IMR-90 (cell line): ENCODE data around the gene NCKAP5L. TPM values are rescaled to one million over a fixed set of nuclear protein-coding genes. Genes with fewer than 3 reads are reported as not detected.

Experiments used
- ATAC-seq: fragments of 200-7000 bp; cut with Tn5 transposase; 2 replicates; pipeline ENCODE4 v1.9.1; 2020; ENCODE audit warnings: low read depth, mild to moderate bottlenecking, moderate library complexity
- BruUV-seq: library from RNA; stranded (reverse); fragments of 400-500 nt; replicated peaks from 2 replicates; lab custom pipeline; 2021; lab: Mats Ljungman, UMichigan
- CTCF ChIA-PET: fragments of 300-600 bp; formaldehyde crosslinking; extraction: SDS; loops from one replicate; lab custom pipeline; 2021; ENCODE audit warnings: antibody characterized with exemption; lab: Yijun Ruan, JAX
- POLR2A ChIA-PET: fragments of 300-600 bp; sonication (Branson Sonifier 250); formaldehyde crosslinking; loops from one replicate; lab custom pipeline; 2022; ENCODE audit warnings: antibody characterized with exemption; ENCODE audit not compliant: unreplicated experiment; lab: Charles Lee
- DNase-seq: peaks from one replicate; pipeline ENCODE4 v3.0.0; 2013
- H2AFZ ChIP-seq: replicated peaks from 2 replicates; pipeline ENCODE3; 2013; ENCODE audit warnings: low read length, mild to moderate bottlenecking; ENCODE audit not compliant: poor library complexity
- H2AK5ac ChIP-seq: 2 replicates; pipeline ENCODE4 v1.6.1; 2013; ENCODE audit warnings: low read depth, low read length, inconsistent platforms
- H2AK9ac ChIP-seq: replicated peaks from 2 replicates; pipeline ENCODE3; 2013; ENCODE audit warnings: mild to moderate bottlenecking, low read depth, low read length, moderate library complexity; ENCODE audit not compliant: poor library complexity
- H2BK120ac ChIP-seq: 2 replicates; pipeline ENCODE4 v1.6.1; 2013; ENCODE audit warnings: low read depth, low read length, inconsistent platforms
- H2BK15ac ChIP-seq: 3 replicates; pipeline ENCODE4 v1.6.1; 2013; ENCODE audit warnings: low read depth, low read length, inconsistent platforms
- H2BK20ac ChIP-seq: 2 replicates; pipeline ENCODE4 v1.6.1; 2013; ENCODE audit warnings: low read depth, mild to moderate bottlenecking, inconsistent platforms, low read length, moderate library complexity
- H2BK5ac ChIP-seq: 2 replicates; pipeline ENCODE4 v1.6.1; 2013; ENCODE audit warnings: mild to moderate bottlenecking, low read depth, low read length, inconsistent platforms; ENCODE audit not compliant: poor library complexity, severe bottlenecking
- H3K14ac ChIP-seq: replicated peaks from 2 replicates; pipeline ENCODE4 v1.6.1; 2013; ENCODE audit warnings: low read depth, low read length, inconsistent platforms
- H3K18ac ChIP-seq: 2 replicates; pipeline ENCODE4 v1.6.1; 2013; ENCODE audit warnings: low read depth, low read length, control low read depth
- H3K23ac ChIP-seq: 2 replicates; pipeline ENCODE4 v1.6.1; 2013; ENCODE audit warnings: low read depth, low read length, inconsistent platforms
- H3K27ac ChIP-seq: 2 replicates; pipeline ENCODE4 v1.5.1; 2013; ENCODE audit warnings: mild to moderate bottlenecking, control low read depth, low read length; ENCODE audit not compliant: insufficient read depth
- H3K27me3 ChIP-seq: 2 replicates; pipeline ENCODE4 v1.6.1; 2013; ENCODE audit warnings: low read length; ENCODE audit not compliant: control insufficient read depth, insufficient read depth
- H3K36me3 ChIP-seq: 2 replicates; pipeline ENCODE4 v1.6.1; 2013; ENCODE audit warnings: low read length, mixed read lengths; ENCODE audit not compliant: control insufficient read depth, insufficient read depth
- H3K4ac ChIP-seq: 2 replicates; pipeline ENCODE4 v1.6.1; 2013; ENCODE audit warnings: low read depth, low read length, inconsistent platforms
- H3K4me1 ChIP-seq: 2 replicates; pipeline ENCODE4 v1.6.1; 2013; ENCODE audit warnings: low read length, mixed read lengths; ENCODE audit not compliant: control insufficient read depth, insufficient read depth
- H3K4me2 ChIP-seq: 2 replicates; pipeline ENCODE4 v1.6.1; 2013; ENCODE audit warnings: low read depth, mild to moderate bottlenecking, control low read depth, low read length, moderate library complexity
- H3K4me3 ChIP-seq: 2 replicates; pipeline ENCODE4 v1.5.1; 2013; ENCODE audit warnings: low read depth, mild to moderate bottlenecking, control low read depth, low read length, moderate library complexity; ENCODE audit not compliant: insufficient read depth
- H3K56ac ChIP-seq: 2 replicates; pipeline ENCODE4 v1.6.1; 2013; ENCODE audit warnings: low read length, inconsistent platforms; ENCODE audit not compliant: insufficient read depth; ENCODE audit errors: extremely low read depth
- H3K79me1 ChIP-seq, 2 experiments: 2 replicates each; pipeline ENCODE4 v1.6.1; 2013; ENCODE audit warnings: low read length in 2 of 2, inconsistent platforms in 1 of 2, low read depth in 1 of 2
- H3K9ac ChIP-seq: 2 replicates; pipeline ENCODE4 v1.6.1; 2013; ENCODE audit warnings: low read depth, low read length, control low read depth
- H3K9me1 ChIP-seq: 2 replicates; pipeline ENCODE4 v1.6.1; 2013; ENCODE audit warnings: low read length, inconsistent platforms; ENCODE audit not compliant: insufficient read depth
- H3K9me3 ChIP-seq: 2 replicates; pipeline ENCODE4 v1.6.1; 2013; ENCODE audit warnings: low read length; ENCODE audit not compliant: control insufficient read depth, insufficient read depth
- H4K20me1 ChIP-seq: 2 replicates; pipeline ENCODE4 v1.6.1; 2013; ENCODE audit warnings: low read length, inconsistent platforms; ENCODE audit not compliant: insufficient read depth
- H4K5ac ChIP-seq: 2 replicates; pipeline ENCODE4 v1.6.1; 2013; ENCODE audit warnings: mild to moderate bottlenecking, low read depth, low read length, control low read depth
- H4K8ac ChIP-seq, 2 experiments: 2 replicates each; pipeline ENCODE4 v1.6.1; 2013; ENCODE audit warnings: low read depth in 2 of 2, low read length in 2 of 2, control low read depth in 1 of 2, inconsistent platforms in 1 of 2
- H4K91ac ChIP-seq: 2 replicates; pipeline ENCODE4 v1.6.1; 2013; ENCODE audit warnings: low read depth, low read length, inconsistent platforms; ENCODE audit not compliant: insufficient read depth
- BHLHE40 ChIP-seq: fragments of 150-350 bp; IDR thresholded peaks from 2 replicates; pipeline ENCODE4 v1.6.1; 2016; ENCODE audit warnings: mild to moderate bottlenecking, low read depth, low read length
- CEBPB ChIP-seq: IDR thresholded peaks from 2 replicates; pipeline ENCODE4 v1.6.1; 2012; ENCODE audit warnings: low read depth, low read length, improper control_type of control experiment
- CHD1 ChIP-seq: IDR thresholded peaks from 2 replicates; pipeline ENCODE4 v1.6.1; 2012; ENCODE audit warnings: low read depth, low read length, improper control_type of control experiment
- FOS ChIP-seq: fragments of 150-350 bp; IDR thresholded peaks from 2 replicates; pipeline ENCODE4 v1.6.1; 2016; ENCODE audit warnings: low read depth, low read length
- MAFK ChIP-seq: IDR thresholded peaks from 2 replicates; pipeline ENCODE4 v1.6.1; 2012; ENCODE audit warnings: low read depth, low read length, improper control_type of control experiment
- MAZ ChIP-seq: IDR thresholded peaks from 2 replicates; pipeline ENCODE4 v1.6.1; 2012; ENCODE audit warnings: low read depth, mild to moderate bottlenecking, low read length, improper control_type of control experiment, moderate library complexity, borderline replicate concordance
- MXI1 ChIP-seq: IDR thresholded peaks from 2 replicates; pipeline ENCODE4 v1.6.1; 2012; ENCODE audit warnings: low read depth, mild to moderate bottlenecking, low read length, moderate library complexity, borderline replicate concordance
- NFE2L2 ChIP-seq: fragments of 150-350 bp; IDR thresholded peaks from 2 replicates; pipeline ENCODE4 v1.6.1; 2016; ENCODE audit warnings: low read depth, mild to moderate bottlenecking, low read length
- POLR2A ChIP-seq: IDR thresholded peaks from 2 replicates; pipeline ENCODE4 v1.6.1; 2012; ENCODE audit warnings: mild to moderate bottlenecking, low read depth, low read length
- RAD21 ChIP-seq: IDR thresholded peaks from 2 replicates; pipeline ENCODE4 v1.6.1; 2012; ENCODE audit warnings: low read length, improper control_type of control experiment
- RFX5 ChIP-seq: IDR thresholded peaks from 2 replicates; pipeline ENCODE4 v1.8.0; 2012; ENCODE audit warnings: low read depth, mild to moderate bottlenecking, low read length, moderate library complexity
- WGBS, 2 experiments: methylation state at CpG; one replicate each; pipeline versions ENCODE4 v1.1.5 to v1.1.7; 2013; ENCODE audit warnings: missing lambda C conversion rate in 2 of 2; ENCODE audit not compliant: insufficient read length in 1 of 2; ENCODE audit errors: extremely low coverage in 2 of 2; 5-methylcytosine and 5-hydroxymethylcytosine counted together
- dilution Hi-C: fragments of 300-500 bp; cut with HindIII; formaldehyde crosslinking; loops from one replicate; pipeline ENCODE4 v1.14.3; 2018; ENCODE audit warnings: low sequenced_read_pairs; ENCODE audit not compliant: unreplicated experiment
- in situ Hi-C: fragments of 300-500 bp; cut with MboI; formaldehyde crosslinking; loops from 3 replicates; pipeline ENCODE4 v1.14.3; 2019; ENCODE audit warnings: low sequenced_read_pairs, inconsistent platforms, mixed read lengths
- intact Hi-C: fragments of 100-400 bp; cut with micrococcal nuclease; formaldehyde crosslinking; loops from 2 replicates; pipeline ENCODE4 v1.10.0; 2022
- polyA plus RNA-seq, 3 experiments: library from polyadenylated mRNA; depleted of rRNA; stranded (reverse); fragments of >200 nt; gene quantifications; 2 replicates each; pipeline ENCODE4 v1.2.3, GENCODE V29; 2012; ENCODE audit warnings: low replicate concordance in 1 of 3
- total RNA-seq: library from RNA; depleted of rRNA; stranded (reverse); fragments of >200 nt; gene quantifications from 2 replicates; pipeline ENCODE4 v1.2.3, GENCODE V29; 2012
- TF ChIP-seq, protein P1 (sequence below): fragments of 150-350 bp; IDR thresholded peaks from 2 replicates; pipeline ENCODE4 v1.6.1; 2017; ENCODE audit warnings: mild to moderate bottlenecking, antibody characterized with exemption, low read length, low read depth
- TF ChIP-seq, protein P2 (sequence below): conservative IDR thresholded peaks from 2 replicates; pipeline ENCODE4 v1.5.1; 2012; ENCODE audit warnings: mild to moderate bottlenecking, low read depth, low read length, improper control_type of control experiment
- TF ChIP-seq, protein P3 (sequence below): fragments of 150-350 bp; IDR thresholded peaks from 2 replicates; pipeline ENCODE4 v1.6.1; 2016; ENCODE audit warnings: low read depth, mild to moderate bottlenecking, low read length, moderate library complexity, borderline replicate concordance

NCKAP5L gene
- total and polyA plus RNA-seq, 2 of the 4 experiments (the other 2 are of a cell fraction), result 6.1 to 14.4 TPM

DNA sequence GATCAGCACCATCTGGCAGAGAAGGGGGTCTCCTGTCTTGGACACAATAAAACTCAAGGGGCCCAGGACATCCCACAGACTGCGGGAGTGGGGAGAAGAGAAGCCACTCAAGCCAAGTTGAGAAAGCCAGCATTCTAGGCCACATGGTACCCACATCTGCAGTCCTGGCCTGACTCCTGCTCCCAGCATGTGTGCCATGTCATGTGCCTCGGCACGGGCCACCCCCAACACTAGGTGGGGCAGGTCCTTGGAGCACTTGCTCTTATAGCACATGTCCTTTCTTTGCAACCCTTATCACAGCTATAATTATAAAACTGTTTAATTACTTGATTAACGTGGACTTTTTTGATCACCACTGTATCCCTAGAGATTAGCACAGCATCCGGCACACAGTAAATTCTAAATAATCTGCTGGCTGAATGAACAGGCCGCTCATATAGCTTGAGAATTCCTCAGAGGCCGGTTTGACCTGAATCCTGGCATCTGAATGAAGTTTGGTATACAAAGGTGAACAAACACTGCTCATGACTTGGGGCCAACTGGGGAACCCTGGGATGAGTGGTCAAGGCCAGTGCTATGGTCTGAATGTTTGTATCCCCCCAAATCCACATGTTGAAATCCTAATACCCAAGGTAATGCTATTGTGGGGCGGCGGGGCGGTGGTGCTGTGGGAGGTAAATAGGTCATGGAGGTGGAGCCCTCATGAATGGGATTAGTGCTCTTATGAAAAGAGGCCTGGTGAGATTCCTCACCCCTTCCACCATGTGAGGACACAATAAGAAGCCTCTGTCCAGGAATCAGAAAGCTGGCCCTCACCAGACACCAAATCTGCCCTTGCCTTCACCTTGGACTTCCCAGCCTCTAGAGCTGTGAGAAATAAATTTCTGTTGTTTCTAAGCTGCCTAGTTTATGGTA lies 6.6 kb downstream of the NCKAP5L start:
- no peak overlapping the region for H3K9ac ChIP-seq
- peaks cover 6% of the 10 kb centered on the region; the same call in 1 of the 2 replicates for H3K36me3 ChIP-seq
- no peaks in the 10 kb centered on the region for H3K9me3 ChIP-seq
- peaks cover 87% of the 10 kb centered on the region for H4K20me1 ChIP-seq
- no peak overlapping the region for H2AK5ac ChIP-seq
- H3K4me2 ChIP-seq, result no peak overlapping the region
- H2BK20ac ChIP-seq, result no peak overlapping the region
- dilution Hi-C loops (no loop called here), intact Hi-C loops (no loop called here), in situ Hi-C loops (no loop called here)
- peaks cover 23% of the 10 kb centered on the region for H3K4me1 ChIP-seq
- H2BK15ac ChIP-seq, result no peak overlapping the region
- H3K14ac ChIP-seq, result no peak overlapping the region; the same call in 1 of the 2 replicates
- H3K23ac ChIP-seq, result no peak overlapping the region; the same call in 1 of the 2 replicates
- ChIA-PET POLR2A (interaction anchor here (0.5 kb wide), 1 partner anchor 20 kb away, joined by 4 read pairs; no protein-coding TSS in a partner anchor), CTCF (no interaction called here)
- 87% methylated on average over 2 of the region's 10 CpGs; no CpG with 5 or more reads in 1 of the 2 experiments for WGBS, 2 experiments
- H3K27ac ChIP-seq, result no peak overlapping the region
- no peak overlapping the region for H3K4ac ChIP-seq
- no peak overlapping the region for H3K4me3 ChIP-seq
- no peak overlapping the region for H2BK120ac ChIP-seq
- ATAC-seq (no peak), DNase-seq (no peak)
- H3K56ac ChIP-seq, result no peak overlapping the region
- H3K79me1 ChIP-seq, result peaks cover 27 to 85% of the 10 kb centered on the region in 2 experiments
- H3K9me1 ChIP-seq, result peaks cover 33% of the 10 kb centered on the region
- no peak overlapping the region for H4K91ac ChIP-seq
- no peaks in the 10 kb centered on the region for H3K27me3 ChIP-seq
- H2BK5ac ChIP-seq, result no peak overlapping the region
- H4K5ac ChIP-seq, result no peak overlapping the region
- H2AK9ac ChIP-seq, result no peak overlapping the region
- H2AFZ ChIP-seq, result no peak overlapping the region
- no peak overlapping the region for H3K18ac ChIP-seq
- H4K8ac ChIP-seq, result no peak overlapping the region
- BruUV-seq, result no TSS peak
- TF ChIP-seq, protein P1, sequence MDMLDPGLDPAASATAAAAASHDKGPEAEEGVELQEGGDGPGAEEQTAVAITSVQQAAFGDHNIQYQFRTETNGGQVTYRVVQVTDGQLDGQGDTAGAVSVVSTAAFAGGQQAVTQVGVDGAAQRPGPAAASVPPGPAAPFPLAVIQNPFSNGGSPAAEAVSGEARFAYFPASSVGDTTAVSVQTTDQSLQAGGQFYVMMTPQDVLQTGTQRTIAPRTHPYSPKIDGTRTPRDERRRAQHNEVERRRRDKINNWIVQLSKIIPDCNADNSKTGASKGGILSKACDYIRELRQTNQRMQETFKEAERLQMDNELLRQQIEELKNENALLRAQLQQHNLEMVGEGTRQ, result no peak
- TF ChIP-seq CEBPB (no peak), NFE2L2 (no peak), POLR2A (no peak), MAZ (no peak), RFX5 (no peak), CHD1 (no peak), BHLHE40 (no peak), MXI1 (no peak), MAFK (no peak), FOS (no peak), RAD21 (no peak)
- TF ChIP-seq, protein P2, sequence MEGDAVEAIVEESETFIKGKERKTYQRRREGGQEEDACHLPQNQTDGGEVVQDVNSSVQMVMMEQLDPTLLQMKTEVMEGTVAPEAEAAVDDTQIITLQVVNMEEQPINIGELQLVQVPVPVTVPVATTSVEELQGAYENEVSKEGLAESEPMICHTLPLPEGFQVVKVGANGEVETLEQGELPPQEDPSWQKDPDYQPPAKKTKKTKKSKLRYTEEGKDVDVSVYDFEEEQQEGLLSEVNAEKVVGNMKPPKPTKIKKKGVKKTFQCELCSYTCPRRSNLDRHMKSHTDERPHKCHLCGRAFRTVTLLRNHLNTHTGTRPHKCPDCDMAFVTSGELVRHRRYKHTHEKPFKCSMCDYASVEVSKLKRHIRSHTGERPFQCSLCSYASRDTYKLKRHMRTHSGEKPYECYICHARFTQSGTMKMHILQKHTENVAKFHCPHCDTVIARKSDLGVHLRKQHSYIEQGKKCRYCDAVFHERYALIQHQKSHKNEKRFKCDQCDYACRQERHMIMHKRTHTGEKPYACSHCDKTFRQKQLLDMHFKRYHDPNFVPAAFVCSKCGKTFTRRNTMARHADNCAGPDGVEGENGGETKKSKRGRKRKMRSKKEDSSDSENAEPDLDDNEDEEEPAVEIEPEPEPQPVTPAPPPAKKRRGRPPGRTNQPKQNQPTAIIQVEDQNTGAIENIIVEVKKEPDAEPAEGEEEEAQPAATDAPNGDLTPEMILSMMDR, result no peak
- TF ChIP-seq, protein P3, sequence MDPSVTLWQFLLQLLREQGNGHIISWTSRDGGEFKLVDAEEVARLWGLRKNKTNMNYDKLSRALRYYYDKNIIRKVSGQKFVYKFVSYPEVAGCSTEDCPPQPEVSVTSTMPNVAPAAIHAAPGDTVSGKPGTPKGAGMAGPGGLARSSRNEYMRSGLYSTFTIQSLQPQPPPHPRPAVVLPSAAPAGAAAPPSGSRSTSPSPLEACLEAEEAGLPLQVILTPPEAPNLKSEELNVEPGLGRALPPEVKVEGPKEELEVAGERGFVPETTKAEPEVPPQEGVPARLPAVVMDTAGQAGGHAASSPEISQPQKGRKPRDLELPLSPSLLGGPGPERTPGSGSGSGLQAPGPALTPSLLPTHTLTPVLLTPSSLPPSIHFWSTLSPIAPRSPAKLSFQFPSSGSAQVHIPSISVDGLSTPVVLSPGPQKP, result no peak
